ENCODE results near the gene NPIPB4.
"Not testable (repeated sequence)": the region's sequence is repeated elsewhere in the genome, so short reads cannot be mapped to it uniquely, and the experiment has no call there.

NPIPB4 gene

GRCh38 chr16:21857656-21858055 lies at the start of gene NPIPB4:
NPIPB4 (minus strand) TSS chr16:21857756; CDS start chr16:21857378, 378 bp downstream.
- not testable (repeated sequence) for DNase-seq (ENCODE audit: insufficient read length, low spot score); FAIRE-seq

DNA sequence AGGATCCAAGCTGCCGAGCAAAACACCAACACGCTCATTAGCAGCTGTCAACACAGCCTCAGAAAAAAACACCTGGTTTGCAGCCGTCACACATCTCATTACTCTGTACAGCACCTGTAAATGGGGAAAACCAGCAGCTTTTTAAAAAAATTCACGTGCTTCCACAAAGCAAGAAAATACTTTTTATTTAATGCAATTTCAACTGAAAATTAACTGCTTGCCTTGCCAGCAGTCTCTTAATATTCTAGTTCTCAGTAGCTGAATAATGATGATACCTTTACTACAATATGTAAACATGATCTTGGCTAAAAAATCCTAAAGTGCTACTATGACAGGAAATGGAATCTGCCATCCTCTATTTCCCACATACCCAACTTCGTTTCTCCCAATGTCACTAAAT lies 41.4 kb upstream of the NPIPB4 start:
- FAIRE-seq; DNase-seq (ENCODE audit: insufficient read length, low spot score): not testable (repeated sequence)

DNA sequence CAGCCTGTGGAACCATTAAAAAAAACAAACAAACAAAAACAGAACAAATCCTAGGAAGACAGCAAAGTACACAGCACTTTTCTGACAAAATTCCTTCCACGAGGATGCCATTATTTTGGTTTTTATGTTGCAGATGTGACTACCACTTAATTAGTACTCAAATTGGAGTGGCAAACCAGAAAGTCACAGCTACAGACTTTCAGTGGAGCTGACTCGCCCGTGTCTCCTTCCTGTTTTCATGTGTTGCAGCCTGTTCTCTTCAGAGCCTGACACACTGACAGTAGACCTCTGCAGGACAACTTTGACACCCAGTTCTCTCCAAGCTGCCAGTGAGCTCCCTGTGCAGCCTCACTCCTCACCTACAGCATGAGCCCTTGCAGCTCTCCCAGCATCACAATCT lies 24.4 kb upstream of the NPIPB4 start:
- DNase-seq (ENCODE audit: insufficient read length, low spot score); FAIRE-seq: not testable (repeated sequence)

DNA sequence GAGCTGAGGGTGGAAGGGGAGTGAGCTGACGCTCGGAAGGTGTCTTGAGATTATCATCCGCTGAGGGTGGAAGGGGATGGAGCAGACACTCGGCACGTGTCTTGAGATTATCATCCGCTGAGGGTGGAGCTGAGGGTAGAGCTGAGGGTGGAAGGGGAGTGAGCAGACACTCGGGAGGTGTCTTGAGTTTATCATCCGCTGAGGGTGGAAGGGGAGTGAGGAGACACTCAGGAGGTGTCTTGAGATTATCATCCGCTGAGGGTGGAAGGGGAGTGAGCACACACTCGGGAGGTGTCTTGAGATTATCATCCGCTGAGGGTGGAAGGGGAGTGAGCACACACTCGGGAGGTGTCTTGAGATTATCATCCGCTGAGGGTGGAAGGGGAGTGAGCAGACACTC lies 20.4 kb downstream of the NPIPB4 start:
- FAIRE-seq; DNase-seq (ENCODE audit: insufficient read length, low spot score): not testable (repeated sequence)

GRCh38 chr16:21836334-21836733 lies 21.2 kb downstream of the NPIPB4 start:
- DNase-seq (ENCODE audit: insufficient read length, low spot score); FAIRE-seq: not testable (repeated sequence)

GRCh38 chr16:21835747-21836146 lies 21.8 kb downstream of the NPIPB4 start:
- not testable (repeated sequence) for FAIRE-seq; DNase-seq (ENCODE audit: insufficient read length, low spot score)

- FAIRE-seq; DNase-seq (ENCODE audit: insufficient read length, low spot score): not testable (repeated sequence)
Measured at GRCh38 chr16:21834211-21834610, 23.3 kb downstream of the NPIPB4 start.

DNA sequence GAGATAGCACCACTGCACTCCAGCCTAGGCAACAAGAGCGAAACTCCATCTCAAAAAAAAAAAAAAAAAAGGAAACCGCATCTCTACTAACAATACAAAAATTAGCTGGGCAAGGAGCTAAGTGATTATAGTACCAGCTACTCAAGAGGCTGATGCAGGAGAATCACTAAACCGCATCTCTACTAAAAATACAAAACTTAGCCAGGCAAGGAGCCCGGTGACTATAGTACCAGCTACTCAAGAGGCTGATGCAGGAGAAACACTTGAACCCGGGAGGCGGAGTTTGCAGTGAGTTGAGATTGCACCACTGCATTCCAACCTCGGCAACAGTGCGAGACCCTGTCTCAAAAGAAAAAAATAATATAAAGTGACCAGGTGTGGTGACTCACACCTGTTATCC lies 27.6 kb downstream of the NPIPB4 start:
- not testable (repeated sequence) for FAIRE-seq; DNase-seq (ENCODE audit: insufficient read length, low spot score)

GRCh38 chr16:21826067-21826706 lies 31.4 kb downstream of the NPIPB4 start:
- not testable (repeated sequence) for DNase-seq (ENCODE audit: insufficient read length, low spot score); FAIRE-seq

GRCh38 chr16:21825526-21825925 lies 32.0 kb downstream of the NPIPB4 start:
- not testable (repeated sequence) for DNase-seq (ENCODE audit: insufficient read length, low spot score); FAIRE-seq

GRCh38 chr16:21823258-21823657 lies 34.3 kb downstream of the NPIPB4 start:
- not testable (repeated sequence) for FAIRE-seq; DNase-seq (ENCODE audit: insufficient read length, low spot score)

- DNase-seq (ENCODE audit: insufficient read length, low spot score); FAIRE-seq: not testable (repeated sequence)
Measured at GRCh38 chr16:21820908-21821465, 36.6 kb downstream of the NPIPB4 start.

- peak; percentile 4 for FAIRE-seq
- peak; percentile 22 for DNase-seq (ENCODE audit: insufficient read length, low spot score)
Measured at GRCh38 chr16:21820028-21820907, 37.3 kb downstream of the NPIPB4 start.

DNA sequence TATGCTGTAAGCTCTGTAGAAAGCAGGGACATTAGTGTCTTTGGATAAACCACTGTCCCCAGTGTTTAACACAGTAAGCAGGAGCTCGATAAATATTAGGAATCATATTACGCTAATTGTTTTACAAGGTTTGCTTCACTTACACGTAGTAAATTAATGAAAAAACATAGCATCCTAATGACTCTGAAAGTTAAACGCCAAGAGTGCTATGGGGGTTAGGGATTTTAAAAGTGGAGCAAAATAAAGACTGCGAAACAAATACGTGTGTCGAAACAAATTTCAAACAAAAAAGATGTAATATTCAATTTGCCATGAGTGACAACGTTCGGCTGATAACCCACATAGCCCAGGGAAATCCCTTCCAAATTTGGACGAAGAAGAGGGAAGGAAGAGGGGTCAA lies 37.9 kb downstream of the NPIPB4 start:
- not testable (repeated sequence) for DNase-seq (ENCODE audit: insufficient read length, low spot score); FAIRE-seq

GRCh38 chr16:21817012-21817411 lies 40.5 kb downstream of the NPIPB4 start:
- DNase-seq (ENCODE audit: insufficient read length, low spot score); FAIRE-seq: not testable (repeated sequence)

DNA sequence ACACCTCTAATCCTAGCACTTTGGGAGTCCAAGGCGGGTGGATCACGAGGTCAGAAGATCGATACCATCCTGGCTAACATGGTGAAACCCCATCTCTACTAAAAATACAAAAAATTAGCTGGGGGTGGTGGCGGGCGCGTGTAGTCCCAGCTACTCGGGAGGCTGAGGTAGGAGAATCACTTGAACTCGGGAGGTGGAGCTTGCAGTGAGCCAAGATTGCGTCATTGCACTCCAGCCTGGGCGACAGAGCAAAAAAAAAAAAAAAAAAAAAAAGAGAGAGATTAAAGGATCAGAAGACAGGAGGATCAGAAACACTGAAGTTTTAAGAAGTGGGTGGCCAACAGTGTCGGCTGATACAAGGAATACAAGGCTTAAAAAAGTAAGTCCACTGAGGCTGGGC lies 41.9 kb downstream of the NPIPB4 start:
- not testable (repeated sequence) for DNase-seq (ENCODE audit: insufficient read length, low spot score); FAIRE-seq

DNA sequence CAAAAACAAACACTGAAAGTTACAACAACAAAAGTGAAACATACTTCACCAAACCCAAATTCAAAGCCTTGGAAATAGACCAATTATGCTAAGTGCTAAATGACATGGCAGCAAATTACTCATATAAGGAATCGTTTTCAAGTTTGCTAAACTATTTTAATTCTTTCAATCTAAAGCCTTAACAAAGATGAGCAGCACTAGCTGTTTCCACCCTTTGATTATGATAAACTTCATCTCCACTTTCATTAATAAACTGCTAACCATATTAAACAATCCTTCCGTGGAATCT lies 55.2 kb downstream of the NPIPB4 start:
- not testable (repeated sequence) for DNase-seq (ENCODE audit: insufficient read length, low spot score); FAIRE-seq

DNA sequence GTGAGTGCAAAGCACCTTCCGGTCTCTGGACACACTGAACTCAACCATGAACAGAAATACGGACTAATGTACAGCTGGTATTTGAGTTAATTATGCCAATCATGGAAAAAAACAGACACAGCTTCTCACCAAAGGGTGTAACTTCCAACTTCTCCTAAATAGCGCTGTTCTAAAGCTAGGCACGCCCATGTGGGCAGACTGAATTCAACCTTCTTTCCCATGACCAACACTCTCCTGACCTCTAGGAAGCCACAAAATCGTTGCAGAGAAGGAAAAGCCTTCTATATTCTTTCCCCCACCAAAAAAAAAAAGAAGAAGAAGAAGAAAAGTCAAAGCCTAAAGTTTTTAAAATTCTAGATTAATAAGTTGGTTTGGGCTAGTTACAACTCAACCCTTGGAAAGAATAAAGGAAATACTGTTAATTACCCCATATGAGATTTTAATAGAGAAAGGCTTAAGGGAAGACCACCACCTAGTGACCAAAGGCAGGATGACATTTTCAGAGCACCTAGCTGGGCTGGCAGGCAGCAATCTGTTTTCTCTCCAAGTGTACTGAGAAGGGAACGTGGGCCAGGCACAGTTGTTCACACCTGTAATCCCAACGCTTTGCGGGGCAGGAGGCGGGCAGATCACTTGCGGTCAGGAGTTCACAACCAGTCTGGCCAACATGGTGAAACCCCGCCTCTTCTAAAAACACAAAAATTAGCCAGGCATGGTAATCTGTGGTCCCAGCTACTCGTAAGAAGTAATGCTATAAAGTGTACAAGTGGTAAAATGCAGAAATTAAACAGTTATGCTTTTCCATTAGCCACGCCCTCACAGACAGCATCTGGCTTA lies 55.8 kb downstream of the NPIPB4 start:
- not testable (repeated sequence) for FAIRE-seq

GRCh38 chr16:21798601-21799000 lies 59.0 kb downstream of the NPIPB4 start:
- FAIRE-seq, result not testable (repeated sequence)

More for the DNA sequence above, 55.8 kb downstream of the NPIPB4 start:
- not testable (repeated sequence) for DNase-seq (ENCODE audit: insufficient read length, low spot score)

DNA sequence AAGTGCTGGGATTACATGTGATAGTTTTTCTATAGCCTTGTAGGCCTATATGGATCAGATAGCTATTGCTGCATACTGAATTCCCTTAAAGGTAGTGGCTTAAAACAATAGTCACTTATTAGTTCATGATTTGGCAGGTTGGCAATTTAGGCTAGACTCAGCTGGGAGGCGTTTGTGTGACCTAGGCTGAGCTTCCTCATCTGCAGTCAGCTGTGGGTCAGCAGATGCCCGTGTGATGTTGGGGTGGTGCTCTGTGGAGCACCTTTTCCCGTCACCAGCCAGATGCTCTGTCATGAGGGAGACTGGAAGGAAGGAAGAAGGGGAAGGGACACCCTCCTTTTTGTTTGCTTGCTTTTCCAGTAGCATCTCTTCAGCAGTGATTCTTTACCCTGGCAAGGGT lies 64.2 kb downstream of the NPIPB4 start:
- DNase-seq (ENCODE audit: insufficient read length, low spot score); FAIRE-seq: not testable (repeated sequence)

More at GRCh38 chr16:21798601-21799000, 59.0 kb downstream of the NPIPB4 start:
- not testable (repeated sequence) for DNase-seq (ENCODE audit: insufficient read length, low spot score)
